GM23338 (cell line): ENCODE results near the gene SH3PXD2B. TPM values are rescaled to one million over a fixed set of nuclear protein-coding genes. Genes with fewer than 3 reads are reported as not detected.

Source experiments
- ATAC-seq: fragments of 200-7000 bp; cut with Tn5 transposase; 3 replicates; pipeline ENCODE4 v1.9.1; 2020
- DNase-seq: peaks from one replicate; pipeline ENCODE4 v3.0.0-alpha.2; 2015; ENCODE audit warnings: low spot score
- H2AFZ ChIP-seq: fragments of 200-600 bp; sonication (generic); 2 replicates; pipeline ENCODE4 v1.8.0; 2016; ENCODE audit warnings: antibody characterized with exemption, mild to moderate bottlenecking, moderate library complexity
- H3F3A ChIP-seq: fragments of 200-600 bp; sonication (generic); replicated peaks from 2 replicates; pipeline ENCODE4 v1.8.0; 2017; ENCODE audit warnings: antibody characterized with exemption, mixed run types, low read depth
- H3K27ac ChIP-seq: fragments of 200-600 bp; sonication (generic); 2 replicates; pipeline ENCODE4 v1.6.1; 2016; ENCODE audit warnings: low read depth
- H3K27me3 ChIP-seq: fragments of 200-600 bp; sonication (generic); 2 replicates; pipeline ENCODE4 v1.8.0; 2016; ENCODE audit warnings: mild to moderate bottlenecking, mixed run types, moderate library complexity; ENCODE audit not compliant: insufficient read depth
- H3K36me3 ChIP-seq: fragments of 200-600 bp; sonication (generic); 2 replicates; pipeline ENCODE4 v1.8.0; 2016; ENCODE audit warnings: mild to moderate bottlenecking; ENCODE audit not compliant: insufficient read depth
- H3K4me1 ChIP-seq: fragments of 200-600 bp; sonication (generic); 2 replicates; pipeline ENCODE4 v1.8.0; 2016; ENCODE audit warnings: mild to moderate bottlenecking, moderate library complexity; ENCODE audit not compliant: insufficient read depth
- H3K4me2 ChIP-seq: fragments of 200-600 bp; sonication (generic); 2 replicates; pipeline ENCODE4 v1.7.1; 2017; ENCODE audit warnings: mixed run types
- H3K4me3 ChIP-seq: fragments of 200-600 bp; sonication (generic); 2 replicates; pipeline ENCODE4 v1.6.1; 2016; ENCODE audit warnings: mixed run types
- H3K79me2 ChIP-seq: fragments of 200-600 bp; sonication (generic); replicated peaks from 2 replicates; pipeline ENCODE4 v1.8.0; 2017; ENCODE audit warnings: mild to moderate bottlenecking; ENCODE audit not compliant: insufficient read depth
- H3K9me2 ChIP-seq: fragments of 200-600 bp; sonication (generic); 2 replicates; pipeline ENCODE4 v1.8.0; 2017; ENCODE audit not compliant: insufficient read depth
- H4K20me1 ChIP-seq: fragments of 200-600 bp; sonication (generic); replicated peaks from 2 replicates; pipeline ENCODE4 v1.8.0; 2017; ENCODE audit warnings: mild to moderate bottlenecking; ENCODE audit not compliant: insufficient read depth
- H3K27ac Mint-ChIP-seq: 2 replicates; pipeline ENCODE4 v1.8.0; 2020; ENCODE audit warnings: inconsistent platforms, mild to moderate bottlenecking, moderate library complexity, mixed read lengths
- H3K27me3 Mint-ChIP-seq: 3 replicates; pipeline ENCODE4 v1.8.0; 2022; ENCODE audit warnings: low read depth, mild to moderate bottlenecking, moderate library complexity, mixed read lengths, inconsistent platforms; ENCODE audit not compliant: insufficient read depth, poor library complexity
- H3K36me3 Mint-ChIP-seq: 3 replicates; pipeline ENCODE4 v1.8.0; 2021; ENCODE audit warnings: low read depth, mild to moderate bottlenecking, inconsistent platforms, moderate library complexity, mixed read lengths
- H3K4me1 Mint-ChIP-seq: 3 replicates; pipeline ENCODE4 v1.8.0; 2020; ENCODE audit warnings: mild to moderate bottlenecking, inconsistent platforms, mixed read lengths
- H3K4me3 Mint-ChIP-seq: 3 replicates; pipeline ENCODE4 v1.8.0; 2021; ENCODE audit warnings: moderate library complexity, mild to moderate bottlenecking, inconsistent platforms, mixed read lengths
- H3K9me3 Mint-ChIP-seq: 3 replicates; pipeline ENCODE4 v1.8.0; 2020; ENCODE audit warnings: moderate library complexity, mild to moderate bottlenecking, inconsistent platforms, mixed read lengths
- CREB1 ChIP-seq: fragments of 250-450 bp; sonication (Bioruptor Pico); IDR thresholded peaks from 2 replicates; pipeline ENCODE4 v1.5.0; 2020; ENCODE audit warnings: low read depth, mild to moderate bottlenecking, moderate library complexity
- CTCF ChIP-seq, 2 experiments: fragments of 200-600 bp in 1 of 2; sonication (generic) in 1 of 2; conservative IDR thresholded peaks; 2 replicates each; pipeline versions ENCODE4 v1.5.1 to v1.6.1; 2016 to 2017; ENCODE audit warnings: antibody characterized with exemption in 2 of 2, low read depth in 2 of 2, mild to moderate bottlenecking in 2 of 2, moderate library complexity in 1 of 2
- EZH2 ChIP-seq: fragments of 200-600 bp; sonication (generic); IDR thresholded peaks from one replicate; pipeline ENCODE4 v1.8.0; 2017; ENCODE audit warnings: antibody characterized with exemption, mild to moderate bottlenecking, low read depth; ENCODE audit not compliant: unreplicated experiment
- EZH2phosphoT487 ChIP-seq: fragments of 200-600 bp; sonication (generic); IDR thresholded peaks from one replicate; pipeline ENCODE4 v1.8.1; 2018; ENCODE audit warnings: antibody characterized with exemption; ENCODE audit not compliant: unreplicated experiment
- JUNB ChIP-seq: IDR thresholded peaks from one replicate; pipeline ENCODE4 v1.6.1; 2016; ENCODE audit warnings: antibody characterized with exemption; ENCODE audit not compliant: unreplicated experiment
- NANOG ChIP-seq: IDR thresholded peaks from 2 replicates; pipeline ENCODE4 v1.6.1; 2016; ENCODE audit warnings: antibody characterized with exemption, borderline replicate concordance
- POLR2AphosphoS5 ChIP-seq: IDR thresholded peaks from 2 replicates; pipeline ENCODE4 v1.6.1; 2016; ENCODE audit warnings: antibody characterized with exemption, low read depth
- REST ChIP-seq: IDR thresholded peaks from one replicate; pipeline ENCODE4 v1.6.1; 2018; ENCODE audit warnings: antibody characterized with exemption; ENCODE audit not compliant: unreplicated experiment
- STAT1 ChIP-seq: IDR thresholded peaks from one replicate; pipeline ENCODE4 v1.6.1; 2016; ENCODE audit warnings: antibody characterized with exemption; ENCODE audit not compliant: unreplicated experiment
- ZNF114 ChIP-seq: fragments of 250-450 bp; sonication (Bioruptor Pico); IDR thresholded peaks from 2 replicates; pipeline ENCODE4 v1.5.0; 2020; ENCODE audit warnings: mild to moderate bottlenecking, moderate library complexity
- ZNF331 ChIP-seq: fragments of 250-450 bp; sonication (Bioruptor Pico); IDR thresholded peaks from 2 replicates; pipeline ENCODE4 v1.5.0; 2020; ENCODE audit warnings: low read depth, mild to moderate bottlenecking, moderate library complexity
- ZNF462 ChIP-seq: fragments of 250-450 bp; sonication (Bioruptor Pico); IDR thresholded peaks from 2 replicates; pipeline ENCODE4 v1.5.0; 2020; ENCODE audit warnings: mild to moderate bottlenecking, moderate library complexity
- polyA plus RNA-seq: library from polyadenylated mRNA; unstranded; fragments of >200 nt; fragmentation: Nextera tagmentation; extraction: Ambion mirVana; gene quantifications from 2 replicates; pipeline ENCODE4 v1.2.1, GENCODE V29; 2016
- total RNA-seq: library from RNA; depleted of rRNA; stranded (reverse); fragments of >200 nt; shearing (Covaris generic); gene quantifications from 2 replicates; pipeline ENCODE4 v1.2.3, GENCODE V29; 2014
- TF ChIP-seq, protein P1 (sequence below): IDR thresholded peaks from 2 replicates; pipeline ENCODE4 v1.6.1; 2016; ENCODE audit warnings: antibody characterized with exemption

The SH3PXD2B gene
- total and polyA plus RNA-seq, 2 experiments from 2014 or later: 40.2 to 52.5 TPM

DNA sequence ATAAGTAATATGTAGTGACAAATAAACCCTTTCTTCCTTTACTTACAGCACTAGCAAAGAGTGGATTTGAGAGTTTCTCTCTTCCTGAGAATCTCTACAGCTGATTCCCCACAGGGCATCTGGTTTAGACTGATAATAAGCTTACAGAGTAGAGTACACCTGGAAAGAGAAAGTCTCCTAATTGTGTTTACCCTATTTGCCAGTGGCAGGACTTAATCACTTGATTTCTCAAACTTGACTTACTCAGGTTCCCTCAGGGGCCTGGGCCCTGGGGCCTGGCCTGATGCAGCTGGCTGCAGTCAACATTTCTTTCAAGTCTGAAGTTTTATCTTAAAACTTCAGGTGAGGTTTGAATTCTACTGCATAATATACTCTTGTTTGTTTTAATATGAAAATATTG is 132.7 kb downstream of the SH3PXD2B start:
- Histone ChIP-seq H3K27me3 (no peaks in the 10 kb centered on the region), H3K4me2 (no peak overlapping the region), H3K79me2 (no peaks in the 10 kb centered on the region), H2AFZ (no peak overlapping the region), H3K4me1 (no peaks in the 10 kb centered on the region), H3K36me3 (no peaks in the 10 kb centered on the region), H3K27ac (no peak overlapping the region), H3F3A (no peaks in the 10 kb centered on the region), H4K20me1 (no peaks in the 10 kb centered on the region), H3K4me3 (no peak overlapping the region), H3K9me2 (no peaks in the 10 kb centered on the region)
- Mint-ChIP-seq H3K36me3 (no peaks in the 10 kb centered on the region), H3K9me3 (no peaks in the 10 kb centered on the region), H3K27me3 (peaks cover 3% of the 10 kb centered on the region), H3K4me1 (no peaks in the 10 kb centered on the region), H3K27ac (no peak overlapping the region), H3K4me3 (no peak overlapping the region)
- ATAC-seq: no peak
- DNase-seq: no peak
- TF ChIP-seq REST (no peak), EZH2 (no peak), POLR2AphosphoS5 (no peak), STAT1 (no peak), EZH2phosphoT487 (no peak), ZNF331 (no peak), ZNF462 (CRISPR knock-in tag) (no peak), CTCF (conservative IDR thresholded peaks at IDR 0.05; ENCODE audit: low read depth in 2 of 2) (no peak), ZNF114 (CRISPR knock-in tag) (no peak), NANOG (no peak), JUNB (no peak), CREB1 (CRISPR knock-in tag) (no peak)
- TF ChIP-seq, protein P1, sequence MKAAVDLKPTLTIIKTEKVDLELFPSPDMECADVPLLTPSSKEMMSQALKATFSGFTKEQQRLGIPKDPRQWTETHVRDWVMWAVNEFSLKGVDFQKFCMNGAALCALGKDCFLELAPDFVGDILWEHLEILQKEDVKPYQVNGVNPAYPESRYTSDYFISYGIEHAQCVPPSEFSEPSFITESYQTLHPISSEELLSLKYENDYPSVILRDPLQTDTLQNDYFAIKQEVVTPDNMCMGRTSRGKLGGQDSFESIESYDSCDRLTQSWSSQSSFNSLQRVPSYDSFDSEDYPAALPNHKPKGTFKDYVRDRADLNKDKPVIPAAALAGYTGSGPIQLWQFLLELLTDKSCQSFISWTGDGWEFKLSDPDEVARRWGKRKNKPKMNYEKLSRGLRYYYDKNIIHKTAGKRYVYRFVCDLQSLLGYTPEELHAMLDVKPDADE: no peak
